ENCODE measurements around the gene LATS1.

Gene LATS1

DNA sequence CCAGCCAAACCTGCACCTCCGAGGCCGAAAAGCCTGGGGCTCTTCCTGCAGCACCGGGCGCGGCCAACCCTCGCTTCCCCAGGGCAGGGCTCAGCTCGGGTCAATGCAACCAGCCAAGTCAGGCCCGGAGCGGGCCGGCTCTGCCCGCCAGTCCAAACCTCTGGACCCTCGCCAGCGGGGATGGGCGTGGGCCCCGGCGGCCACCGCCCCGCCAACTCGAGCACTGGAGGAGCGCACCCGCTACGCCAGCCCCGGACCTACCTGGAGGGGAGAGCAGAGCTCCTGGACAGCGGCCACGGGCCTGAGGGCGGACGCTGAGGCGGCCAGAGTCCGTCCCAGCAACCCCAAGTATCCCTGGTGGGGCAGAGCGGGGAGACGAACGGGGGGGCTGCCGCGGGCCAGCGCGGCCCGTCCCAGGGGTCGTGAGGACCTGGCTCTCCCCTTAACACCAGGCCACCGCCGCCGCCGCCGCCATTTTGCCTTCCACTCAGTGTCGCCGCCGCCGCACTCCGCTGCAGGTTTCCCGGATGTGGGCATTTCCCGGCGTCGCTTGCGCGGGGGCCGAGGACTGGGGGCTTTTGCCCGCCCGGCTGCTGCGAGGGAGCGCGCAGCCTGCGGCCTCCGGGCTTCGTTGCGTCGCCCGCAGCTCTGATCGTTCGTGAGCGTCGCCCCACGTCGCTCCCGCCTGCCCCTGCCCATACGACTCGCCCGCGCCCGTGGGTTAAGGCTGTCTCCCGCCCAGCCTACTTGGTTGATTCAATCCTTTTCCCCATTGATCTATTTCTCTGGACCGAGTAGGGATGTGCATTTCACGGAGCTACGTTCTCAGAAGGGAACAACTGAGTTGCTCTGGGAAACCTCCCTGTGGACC is at the start of gene LATS1:
Gene LATS1 (minus strand): TSS at position 514 of the 871 bp plus-strand sequence. CDS start 15,975 bp downstream, outside the sequence.
- H3K27ac ChIP-seq: peak within 1 kb of the TSS; percentile 96
- TF ChIP-seq, protein P1, sequence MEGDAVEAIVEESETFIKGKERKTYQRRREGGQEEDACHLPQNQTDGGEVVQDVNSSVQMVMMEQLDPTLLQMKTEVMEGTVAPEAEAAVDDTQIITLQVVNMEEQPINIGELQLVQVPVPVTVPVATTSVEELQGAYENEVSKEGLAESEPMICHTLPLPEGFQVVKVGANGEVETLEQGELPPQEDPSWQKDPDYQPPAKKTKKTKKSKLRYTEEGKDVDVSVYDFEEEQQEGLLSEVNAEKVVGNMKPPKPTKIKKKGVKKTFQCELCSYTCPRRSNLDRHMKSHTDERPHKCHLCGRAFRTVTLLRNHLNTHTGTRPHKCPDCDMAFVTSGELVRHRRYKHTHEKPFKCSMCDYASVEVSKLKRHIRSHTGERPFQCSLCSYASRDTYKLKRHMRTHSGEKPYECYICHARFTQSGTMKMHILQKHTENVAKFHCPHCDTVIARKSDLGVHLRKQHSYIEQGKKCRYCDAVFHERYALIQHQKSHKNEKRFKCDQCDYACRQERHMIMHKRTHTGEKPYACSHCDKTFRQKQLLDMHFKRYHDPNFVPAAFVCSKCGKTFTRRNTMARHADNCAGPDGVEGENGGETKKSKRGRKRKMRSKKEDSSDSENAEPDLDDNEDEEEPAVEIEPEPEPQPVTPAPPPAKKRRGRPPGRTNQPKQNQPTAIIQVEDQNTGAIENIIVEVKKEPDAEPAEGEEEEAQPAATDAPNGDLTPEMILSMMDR (conservative IDR thresholded peaks at IDR 0.05; ENCODE audit: low read depth, low read length): no peak
- no peaks in the 10 kb centered on the region for H3K36me3 ChIP-seq (ENCODE audit: insufficient read depth)
- H4K20me1 ChIP-seq (ENCODE audit: insufficient read depth): peaks cover 7% of the 10 kb centered on the region; the same call in 1 of the 2 replicates
- peaks cover 49% of the 10 kb centered on the region for H3K79me2 ChIP-seq (ENCODE audit: insufficient read depth, low read depth)
- H3K9ac ChIP-seq: peak within 1 kb of the TSS; percentile 98
- peaks cover 22% of the 10 kb centered on the region for H3K4me1 ChIP-seq (ENCODE audit: low read depth, poor library complexity, severe bottlenecking)
- no peak within 1 kb of the TSS for H3K4me3 ChIP-seq (IDR thresholded peaks at IDR 0.05; ENCODE audit: insufficient read depth, low read depth, low read length)
- H3K27me3 ChIP-seq (ENCODE audit: insufficient read depth, low read depth): no peaks in the 10 kb centered on the region
- peak within 1 kb of the TSS; percentile 92 for H3K4me2 ChIP-seq
- peak within 1 kb of the TSS; percentile 76 for H2AFZ ChIP-seq (ENCODE audit: low read depth)

DNA sequence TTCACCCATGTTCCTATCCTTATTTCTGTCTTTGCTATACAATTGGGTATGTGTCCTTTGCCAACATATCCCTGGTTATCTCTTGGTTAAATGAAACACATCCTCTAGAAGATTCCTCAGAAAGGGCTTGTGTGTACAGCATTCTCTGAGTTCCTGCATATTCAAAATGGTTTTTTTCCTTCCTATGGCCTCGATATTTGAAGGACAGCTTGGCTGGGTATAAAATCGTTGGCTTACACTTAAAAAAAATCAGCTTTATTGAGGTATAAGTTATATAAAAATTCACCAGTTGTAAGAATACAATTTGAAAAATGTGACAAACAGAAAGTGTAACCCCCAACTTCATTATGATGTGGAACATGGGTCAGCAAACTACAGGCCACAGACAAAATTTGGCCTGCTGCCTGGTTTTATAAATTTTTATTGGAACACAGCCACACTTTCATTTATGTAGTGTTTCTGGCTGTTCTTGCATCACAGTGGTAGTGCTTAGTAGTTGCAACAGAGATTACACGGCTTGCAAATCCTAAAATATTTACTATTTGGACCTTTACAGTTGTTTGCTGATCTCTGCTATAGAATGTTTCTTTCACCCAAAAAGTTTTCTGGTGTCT is 48.4 kb upstream of the LATS1 start:
- peak overlapping the region; percentile 4; the same call in 1 of the 2 replicates for H3K27ac ChIP-seq
- H2AFZ ChIP-seq (ENCODE audit: low read depth): no peak overlapping the region
- TF ChIP-seq, protein P1 (conservative IDR thresholded peaks at IDR 0.05; ENCODE audit: low read depth, low read length): no peak
- H3K4me1 ChIP-seq (ENCODE audit: low read depth, poor library complexity, severe bottlenecking): peaks cover 17% of the 10 kb centered on the region
- H4K20me1 ChIP-seq (ENCODE audit: insufficient read depth): 0 out of 2 replicates have a peak, but pooled peaks cover 4% of the 10 kb centered on the region
- no peak overlapping the region for H3K4me2 ChIP-seq
- H3K4me3 ChIP-seq (IDR thresholded peaks at IDR 0.05; ENCODE audit: insufficient read depth, low read depth, low read length): no peak overlapping the region
- peaks cover 21% of the 10 kb centered on the region; the same call in 1 of the 2 replicates for H3K79me2 ChIP-seq (ENCODE audit: insufficient read depth, low read depth)
- no peaks in the 10 kb centered on the region for H3K27me3 ChIP-seq (ENCODE audit: insufficient read depth, low read depth)
- no peak overlapping the region for H3K9ac ChIP-seq
- H3K36me3 ChIP-seq (ENCODE audit: insufficient read depth): no peaks in the 10 kb centered on the region

DNA sequence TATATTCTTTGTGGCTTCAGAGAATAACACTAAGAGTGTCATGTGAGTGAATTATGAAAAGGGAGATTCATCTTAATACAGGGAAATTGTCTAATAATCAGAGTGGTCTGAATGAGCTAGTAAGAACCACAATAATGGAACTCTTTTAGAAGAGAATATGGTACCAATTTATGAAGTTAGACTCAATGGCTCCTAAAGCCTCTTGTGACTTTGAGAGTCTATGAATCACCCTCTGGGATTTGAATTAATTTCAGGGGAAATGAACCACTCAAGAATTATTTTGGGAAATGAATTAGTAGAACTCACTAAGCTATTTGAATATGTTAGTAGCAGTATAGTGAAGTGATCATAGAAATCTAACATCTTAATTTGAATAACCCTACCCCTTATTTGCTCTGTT is 46.0 kb upstream of the LATS1 start:
- Histone ChIP-seq H3K9ac (no peak overlapping the region), H3K4me3 (IDR thresholded peaks at IDR 0.05; ENCODE audit: insufficient read depth, low read depth, low read length) (no peak overlapping the region), H3K4me1 (ENCODE audit: low read depth, poor library complexity, severe bottlenecking) (peaks cover 18% of the 10 kb centered on the region), H3K36me3 (ENCODE audit: insufficient read depth) (no peaks in the 10 kb centered on the region), H3K27me3 (ENCODE audit: insufficient read depth, low read depth) (no peaks in the 10 kb centered on the region), H2AFZ (ENCODE audit: low read depth) (no peak overlapping the region), H3K27ac (no peak overlapping the region), H3K4me2 (no peak overlapping the region), H4K20me1 (ENCODE audit: insufficient read depth) (0 out of 2 replicates have a peak, but pooled peaks cover 4% of the 10 kb centered on the region), H3K79me2 (ENCODE audit: insufficient read depth, low read depth) (peaks cover 36% of the 10 kb centered on the region; the same call in 1 of the 2 replicates)
- TF ChIP-seq, protein P1 (conservative IDR thresholded peaks at IDR 0.05; ENCODE audit: low read depth, low read length): no peak

DNA sequence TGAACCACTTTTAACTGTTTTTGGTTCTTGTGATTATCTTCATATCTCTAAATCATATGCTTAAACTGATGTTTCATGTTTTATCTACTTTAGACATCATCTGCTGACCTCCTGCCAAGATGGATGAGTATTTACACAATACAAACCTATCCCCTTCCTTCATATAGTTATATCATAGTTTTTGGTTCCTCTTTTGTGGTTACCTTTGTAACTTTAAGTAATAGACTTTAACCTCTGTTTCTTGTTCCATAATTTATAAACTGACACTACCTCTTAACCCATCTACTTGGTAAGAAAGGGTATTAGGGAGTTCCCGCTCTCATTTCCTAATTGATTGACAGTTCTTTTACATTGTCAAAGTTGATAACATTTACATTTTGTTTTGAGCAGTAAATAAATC is 43.5 kb upstream of the LATS1 start:
- TF ChIP-seq, protein P1 (conservative IDR thresholded peaks at IDR 0.05; ENCODE audit: low read depth, low read length): no peak
- Histone ChIP-seq H4K20me1 (ENCODE audit: insufficient read depth) (0 out of 2 replicates have a peak, but pooled peaks cover 4% of the 10 kb centered on the region), H3K4me2 (no peak overlapping the region), H3K36me3 (ENCODE audit: insufficient read depth) (no peaks in the 10 kb centered on the region), H3K27me3 (ENCODE audit: insufficient read depth, low read depth) (no peaks in the 10 kb centered on the region), H3K4me1 (ENCODE audit: low read depth, poor library complexity, severe bottlenecking) (peaks cover 14% of the 10 kb centered on the region), H3K79me2 (ENCODE audit: insufficient read depth, low read depth) (peaks cover 36% of the 10 kb centered on the region; the same call in 1 of the 2 replicates), H2AFZ (ENCODE audit: low read depth) (no peak overlapping the region), H3K4me3 (IDR thresholded peaks at IDR 0.05; ENCODE audit: insufficient read depth, low read depth, low read length) (no peak overlapping the region), H3K27ac (no peak overlapping the region), H3K9ac (no peak overlapping the region)
